ENCODE data around the gene PNKP.
A peak's percentile ranks its signal among the peaks of the same experiment; 100 is the strongest.
"Not testable (repeated sequence)": the region's sequence is repeated elsewhere in the genome, so short reads cannot be mapped to it uniquely, and the experiment has no call there.

Gene PNKP

DNA sequence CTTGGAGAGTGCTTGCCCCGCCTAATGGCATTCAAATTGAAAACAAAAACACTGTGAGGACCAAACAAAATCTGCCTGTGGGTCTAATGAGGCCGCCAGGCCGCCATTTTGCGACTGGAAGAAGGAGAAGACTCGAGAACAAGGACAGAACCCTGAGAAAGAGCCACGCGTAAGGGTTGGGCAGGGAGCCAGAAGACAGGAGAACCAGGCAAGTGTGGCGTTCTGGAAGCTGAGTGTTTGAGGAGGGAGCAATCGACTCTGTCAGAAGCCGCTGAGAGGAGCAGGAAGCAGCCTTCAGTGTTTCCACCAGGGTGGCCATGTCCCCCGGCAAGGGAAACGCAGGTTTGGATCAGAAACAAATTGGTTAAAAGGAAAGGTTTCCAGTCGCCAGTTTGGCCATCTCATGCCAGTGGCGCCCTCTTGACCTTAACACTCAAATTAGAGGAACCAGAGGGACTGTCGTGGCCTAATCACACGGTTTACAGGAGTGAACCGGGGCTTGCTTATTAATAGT is 26.6 kb downstream of the PNKP start:
- DNase-seq: no peak

DNA sequence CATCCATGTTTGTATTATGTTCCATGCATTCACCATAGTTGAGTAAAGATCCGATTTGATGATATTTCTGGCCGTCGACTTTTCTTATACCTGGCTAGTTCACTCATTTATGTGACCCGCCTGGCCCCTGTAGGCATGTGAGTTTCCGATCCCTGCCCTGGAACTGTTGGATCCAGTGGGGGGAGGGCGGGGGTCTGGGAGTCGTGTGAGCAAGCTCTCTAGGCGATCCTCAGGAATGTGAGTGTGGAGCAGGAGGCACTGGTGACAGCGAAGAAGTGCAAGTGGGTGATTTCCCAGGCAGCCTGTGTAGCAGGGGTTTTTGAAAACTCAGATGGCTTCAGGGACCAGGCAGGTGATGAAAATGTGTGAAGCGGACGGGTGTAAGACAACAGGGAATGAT is 27.1 kb downstream of the PNKP start:
- DNase-seq: no peak

DNA sequence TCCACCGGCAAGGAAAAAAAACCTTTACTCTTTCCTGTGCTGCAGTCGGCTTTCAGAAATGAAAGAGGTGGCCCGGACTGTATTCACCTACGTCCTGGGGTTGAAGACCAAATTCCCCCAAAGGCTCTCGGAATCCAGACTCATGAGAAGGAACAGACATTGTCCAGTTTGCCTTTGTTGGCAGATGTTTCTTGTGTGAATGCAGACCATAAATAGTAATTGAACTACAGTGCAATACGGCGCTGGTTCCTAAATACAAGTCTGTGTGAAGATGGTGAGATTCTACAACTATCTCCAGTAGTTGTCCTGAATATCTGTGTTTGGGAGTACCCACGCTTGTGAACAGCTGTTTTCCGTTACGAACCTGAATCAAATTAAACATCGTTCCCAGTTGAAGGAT is 27.7 kb downstream of the PNKP start:
- DNase-seq: no peak

DNA sequence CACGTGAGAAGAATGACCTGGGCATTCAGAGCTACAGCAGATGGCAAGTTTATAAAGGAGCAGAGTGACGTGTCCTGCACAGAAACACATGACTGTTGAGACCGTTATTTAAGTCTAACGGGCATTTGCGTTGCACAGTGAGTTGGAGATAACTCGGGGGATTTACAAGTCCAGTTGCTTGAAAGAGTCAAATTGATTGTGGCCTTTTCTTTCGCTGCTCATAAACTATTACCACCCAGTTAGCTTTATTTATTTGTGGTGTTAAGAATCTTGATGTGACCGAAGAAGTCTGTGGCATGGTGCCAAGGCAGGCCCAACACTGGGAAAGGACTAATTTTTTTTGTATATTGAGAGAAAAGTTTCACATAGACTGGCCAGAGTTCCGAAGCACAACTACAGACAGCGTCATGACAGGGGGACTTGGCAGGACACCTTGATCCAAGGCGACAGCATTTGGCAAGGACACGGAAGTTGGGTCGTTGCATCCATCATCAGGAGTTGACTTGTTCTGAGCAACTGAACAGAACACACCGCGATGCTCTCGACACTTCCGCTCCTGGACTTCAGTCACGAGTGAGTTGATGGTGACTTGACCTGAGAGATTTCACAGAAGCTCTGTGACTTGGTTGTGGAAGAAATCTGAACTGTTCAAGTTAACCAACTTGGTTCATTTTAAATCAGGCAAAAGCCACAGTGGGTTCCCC is 28.3 kb downstream of the PNKP start:
- DNase-seq: no peak

DNA sequence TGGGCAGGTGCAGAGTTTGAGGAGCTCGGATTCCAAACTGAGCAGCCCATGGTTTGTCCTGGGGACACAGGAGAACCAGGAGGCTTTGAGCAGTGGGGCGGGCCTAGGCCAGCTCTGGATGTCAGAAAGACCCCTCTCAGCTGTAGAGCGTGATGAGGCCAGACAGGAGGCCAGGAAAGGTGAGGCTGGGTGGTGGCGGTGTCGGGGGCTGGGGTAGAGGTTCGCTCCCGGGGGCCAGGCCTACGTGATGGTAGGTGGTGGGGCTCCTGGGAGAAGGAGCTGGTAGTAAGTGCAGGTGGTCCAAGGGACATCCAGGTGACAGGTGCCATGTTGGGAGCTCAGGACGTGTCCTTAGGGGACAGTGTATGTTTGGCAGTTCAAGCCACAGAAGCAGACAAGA is 30.0 kb downstream of the PNKP start:
- no peak for DNase-seq

DNA sequence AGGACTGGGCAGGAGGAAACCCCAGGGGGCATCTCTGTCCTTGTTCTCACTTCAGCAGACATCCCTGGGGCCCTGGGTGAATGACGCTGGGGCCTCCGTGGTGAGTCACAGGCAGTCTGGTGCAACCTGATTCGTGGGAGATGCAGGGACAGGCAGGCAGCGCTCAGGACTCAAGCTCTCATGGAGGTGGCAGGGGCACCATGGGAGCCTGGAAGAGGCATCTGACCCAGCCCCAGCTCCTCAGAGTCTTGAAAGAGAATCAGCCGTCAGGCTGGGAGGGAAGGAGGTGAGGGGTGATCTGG is 30.4 kb downstream of the PNKP start:
- no peak for DNase-seq

DNA sequence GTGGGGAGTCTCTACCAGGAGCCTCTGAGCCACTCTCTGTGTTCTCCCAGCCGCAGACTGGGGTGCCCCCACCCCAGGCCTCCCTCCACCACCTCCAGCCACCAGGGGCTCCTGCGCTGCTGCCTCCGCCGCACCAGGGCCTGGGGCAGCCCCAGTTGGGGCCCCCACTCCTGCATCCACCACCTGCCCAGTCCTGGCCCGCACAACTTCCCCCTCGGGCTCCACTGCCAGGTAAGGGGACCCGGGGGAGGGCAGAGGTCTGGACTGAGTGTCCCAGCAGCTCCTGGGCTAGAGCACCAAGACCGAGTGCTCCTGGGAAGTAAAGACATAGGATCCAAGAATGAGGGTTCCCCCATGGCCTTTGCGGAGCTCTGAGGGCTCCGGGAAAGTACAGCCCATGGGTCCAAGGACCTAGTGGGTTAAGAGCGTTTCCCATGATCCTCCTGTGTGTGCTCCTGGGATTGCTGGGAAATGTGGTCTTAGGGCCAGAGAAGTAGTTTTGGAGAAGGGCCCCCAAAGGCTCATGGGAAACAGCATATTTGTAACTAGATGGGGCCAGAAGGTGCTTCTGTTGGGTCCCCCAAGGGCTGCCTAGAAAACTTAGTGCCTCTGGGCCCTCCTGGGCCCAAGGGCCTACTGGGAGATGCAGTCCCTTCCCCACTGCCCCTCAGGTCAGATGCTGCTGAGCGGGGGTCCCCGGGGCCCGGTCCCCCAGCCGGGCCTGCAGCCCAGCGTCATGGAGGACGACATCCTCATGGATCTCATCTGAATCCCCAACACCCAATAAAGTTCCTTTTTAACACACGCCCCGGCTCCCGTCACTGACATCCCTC is 31.0 kb downstream of the PNKP start:
- no peak for DNase-seq

DNA sequence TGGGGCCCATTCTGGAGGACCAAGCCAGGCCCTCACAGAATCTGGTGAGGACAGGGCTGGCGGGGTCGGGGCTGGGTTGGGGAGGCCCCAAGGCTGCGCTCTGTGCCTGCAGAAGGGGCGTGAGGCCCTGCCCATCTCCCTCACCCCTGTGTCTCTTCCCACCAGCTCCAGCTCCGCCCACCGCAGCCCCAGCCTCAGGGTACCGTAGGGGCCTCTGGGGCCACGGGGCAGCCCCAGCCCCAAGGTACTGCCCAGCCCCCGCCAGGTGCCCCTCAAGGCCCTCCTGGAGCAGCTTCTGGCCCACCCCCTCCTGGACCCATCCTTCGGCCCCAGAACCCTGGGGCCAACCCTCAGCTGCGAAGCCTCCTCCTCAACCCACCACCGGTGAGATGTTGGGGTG is 31.8 kb downstream of the PNKP start:
- no peak for DNase-seq

DNA sequence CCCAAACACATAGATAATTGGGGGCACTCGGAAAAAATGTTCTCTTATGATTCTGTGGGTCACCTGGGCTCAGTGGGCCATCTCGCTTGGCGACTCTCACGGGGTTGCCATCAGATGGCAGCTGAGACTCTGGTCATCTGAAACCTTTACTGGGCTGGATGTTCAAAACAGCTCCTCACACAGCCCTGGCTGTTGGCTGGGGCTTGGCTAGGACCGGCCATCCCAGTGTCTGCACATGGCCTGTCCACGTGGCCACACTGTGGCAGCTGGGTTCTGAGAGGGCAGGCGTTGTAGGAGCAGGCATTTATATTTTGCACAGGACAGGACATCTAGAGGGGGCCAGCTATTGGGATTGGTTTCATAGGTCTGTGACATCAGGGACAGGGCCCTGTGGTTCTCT is 33.8 kb downstream of the PNKP start:
- no peak for DNase-seq

DNA sequence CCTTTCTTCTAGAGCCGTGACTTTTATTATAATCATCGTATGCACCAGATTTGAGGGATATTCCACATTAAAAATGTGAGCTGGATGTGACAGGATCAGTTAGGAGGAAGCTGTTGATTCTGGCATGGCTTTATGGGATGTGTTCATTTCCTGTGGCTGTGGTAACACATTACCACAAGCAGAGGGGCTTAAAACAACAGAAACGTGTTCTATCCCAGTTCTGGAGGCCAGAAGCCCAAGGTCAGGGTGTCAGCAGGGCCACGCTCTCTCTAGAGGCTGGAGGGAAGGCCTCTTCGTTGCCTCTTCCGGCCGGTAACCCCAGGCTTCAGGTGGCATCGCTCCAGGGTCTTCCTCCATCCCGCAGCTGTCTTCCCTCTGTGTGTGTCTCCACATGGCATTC is 34.8 kb downstream of the PNKP start:
- DNase-seq: no peak

DNA sequence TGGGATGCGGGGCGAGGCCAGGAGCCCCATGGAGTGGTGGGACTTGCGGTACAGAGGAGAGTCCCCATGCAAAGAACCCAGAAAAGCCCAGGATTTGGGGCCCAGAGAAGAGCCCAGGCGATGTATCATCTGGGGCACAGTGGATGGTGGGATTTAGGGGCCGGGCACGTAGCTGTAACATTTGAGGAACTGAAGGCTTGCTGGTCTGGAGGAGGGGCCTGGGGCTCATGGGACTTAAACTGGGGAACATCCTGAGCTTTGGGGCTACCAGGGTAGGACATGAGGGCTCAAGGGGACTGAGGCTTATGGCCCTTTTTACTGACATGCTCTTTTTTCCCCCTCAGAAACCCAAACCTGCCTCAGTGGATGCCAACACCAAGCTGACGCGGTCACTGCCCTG is 35.8 kb downstream of the PNKP start:
- DNase-seq: no peak

DNA sequence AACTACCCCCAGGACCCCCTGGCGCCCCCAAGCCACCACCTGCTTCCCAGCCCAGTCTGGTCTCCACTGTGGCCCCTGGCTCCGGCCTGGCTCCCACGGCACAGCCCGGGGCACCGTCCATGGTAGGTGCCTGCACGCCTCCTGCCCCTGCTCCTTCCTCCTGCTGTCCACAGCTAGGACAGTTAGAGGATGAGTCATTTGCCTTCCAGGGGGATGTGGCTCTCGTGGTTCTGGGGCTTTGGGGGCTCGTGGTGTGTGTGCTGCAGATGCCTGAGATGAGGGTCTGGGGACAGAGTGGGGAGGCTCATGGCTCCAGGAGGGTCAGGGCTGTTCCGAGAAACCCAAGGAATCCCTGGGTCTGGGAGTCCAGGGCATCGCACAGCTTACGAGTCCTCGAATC is 36.6 kb downstream of the PNKP start:
- DNase-seq: no peak

DNA sequence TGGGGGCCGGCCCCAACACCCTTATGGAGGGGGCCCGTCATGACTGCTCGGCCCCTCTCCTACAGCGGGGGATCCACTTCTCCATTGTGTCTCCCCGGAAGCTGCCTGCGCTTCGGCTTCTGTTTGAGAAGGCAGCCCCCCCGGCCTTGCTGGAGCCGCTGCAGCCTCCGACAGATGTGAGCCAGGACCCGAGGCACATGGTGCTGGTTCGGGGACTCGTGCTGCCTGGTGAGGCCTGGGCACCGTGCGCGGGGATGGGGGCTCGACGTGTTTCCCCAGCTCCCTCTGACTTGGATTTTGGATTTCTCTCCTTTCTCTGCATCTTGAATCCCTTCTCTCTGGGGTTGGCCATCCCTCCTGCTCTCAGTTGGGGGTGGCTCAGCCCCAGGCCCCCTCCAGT is 37.7 kb downstream of the PNKP start:
- DNase-seq: no peak

DNA sequence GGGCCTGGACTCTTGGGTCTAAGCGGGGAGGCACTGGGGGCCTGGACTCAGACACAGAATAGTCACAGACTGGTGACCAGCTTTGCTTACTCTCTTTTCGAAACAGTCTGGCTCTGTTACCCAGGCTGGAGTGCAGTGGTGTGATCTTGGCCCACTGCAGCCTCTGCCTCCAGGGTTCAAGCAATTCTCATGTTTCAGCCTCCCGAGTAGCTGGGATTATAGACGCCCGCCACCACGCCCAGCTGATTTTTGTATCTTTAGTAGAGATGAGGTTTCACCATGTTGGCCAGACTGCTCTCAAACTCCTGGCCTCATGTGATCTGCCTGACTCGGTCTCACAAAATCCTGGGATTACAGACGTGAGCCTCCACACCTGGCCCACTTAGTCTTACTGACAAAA is 38.2 kb downstream of the PNKP start:
- DNase-seq: no peak

DNA sequence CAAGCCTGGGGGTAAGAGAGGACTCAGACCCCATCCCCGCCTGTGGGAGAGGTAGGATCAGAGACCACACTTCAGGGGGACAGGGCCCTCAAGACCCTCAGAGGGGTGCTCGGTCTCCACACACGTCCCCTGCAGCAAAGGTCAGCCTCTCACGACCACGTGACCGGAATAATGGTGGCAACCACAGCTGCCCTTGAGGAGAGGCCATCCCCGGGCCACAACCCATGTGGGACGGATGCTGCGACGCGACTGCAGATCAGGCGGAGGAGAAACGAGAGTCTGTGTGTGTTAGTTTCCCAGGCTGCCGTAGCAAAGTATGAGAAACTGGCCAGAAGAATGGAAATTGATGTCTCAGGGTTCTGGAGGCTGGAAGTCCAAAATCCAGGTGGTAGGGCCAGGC is 40.3 kb downstream of the PNKP start:
- DNase-seq: no peak

DNA sequence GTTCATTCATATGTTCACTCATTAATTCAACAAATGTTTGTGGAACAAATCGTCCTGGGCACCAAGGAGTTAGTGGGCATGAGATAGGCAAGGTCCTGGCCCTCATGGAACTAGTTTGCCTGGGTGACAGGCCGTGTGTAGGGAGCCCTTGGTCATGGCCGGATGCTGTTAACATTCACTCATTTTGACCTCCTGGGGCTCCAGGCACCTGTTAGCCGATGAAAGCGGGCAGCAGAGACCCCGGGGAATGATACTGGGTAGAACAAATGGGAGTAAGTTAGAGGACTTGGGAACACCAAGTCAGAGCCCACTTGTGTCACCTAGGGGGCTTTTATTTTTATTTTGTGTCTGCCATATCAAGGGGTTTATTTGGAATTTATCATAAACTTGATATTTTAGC is 42.7 kb downstream of the PNKP start:
- DNase-seq: no peak

DNA sequence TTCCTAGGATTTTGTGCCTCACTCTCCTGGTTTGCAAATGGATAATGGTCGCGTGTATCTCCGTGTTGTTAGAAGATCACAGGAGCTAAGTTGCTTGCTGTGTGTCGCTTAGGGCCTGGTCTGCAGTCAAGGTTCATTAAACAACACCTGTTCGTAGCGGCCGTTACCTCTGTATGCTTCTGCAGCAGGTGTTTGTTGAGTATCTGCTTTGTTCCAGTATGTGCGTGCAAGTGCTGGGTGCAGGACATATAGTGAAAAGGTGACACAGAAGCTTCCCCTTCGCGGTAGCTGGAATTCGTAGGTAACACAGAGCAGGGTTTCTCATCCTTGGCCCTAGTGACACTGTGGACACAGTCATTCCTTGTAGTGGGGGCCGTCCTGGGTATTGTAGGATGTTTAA is 43.9 kb downstream of the PNKP start:
- no peak for DNase-seq

DNA sequence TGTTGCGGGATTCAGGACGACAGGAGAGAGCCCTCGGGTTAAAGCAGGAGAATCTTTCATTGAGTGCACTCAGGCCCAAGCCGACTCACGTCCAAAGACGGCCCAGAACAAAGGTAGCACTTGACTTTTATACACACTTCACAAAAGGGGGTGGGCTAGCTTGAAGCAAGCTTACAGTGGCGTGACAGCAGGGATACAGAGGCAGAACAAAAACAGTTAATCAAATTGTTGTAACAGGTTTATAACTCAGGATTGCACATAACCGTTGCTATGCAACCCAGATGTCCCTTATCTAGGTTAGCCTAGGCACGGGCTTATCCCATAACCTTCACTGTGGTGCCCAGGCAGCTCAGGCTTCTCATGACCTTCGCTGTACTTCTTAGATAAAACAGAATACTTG is 47.3 kb downstream of the PNKP start:
- no peak for DNase-seq

DNA sequence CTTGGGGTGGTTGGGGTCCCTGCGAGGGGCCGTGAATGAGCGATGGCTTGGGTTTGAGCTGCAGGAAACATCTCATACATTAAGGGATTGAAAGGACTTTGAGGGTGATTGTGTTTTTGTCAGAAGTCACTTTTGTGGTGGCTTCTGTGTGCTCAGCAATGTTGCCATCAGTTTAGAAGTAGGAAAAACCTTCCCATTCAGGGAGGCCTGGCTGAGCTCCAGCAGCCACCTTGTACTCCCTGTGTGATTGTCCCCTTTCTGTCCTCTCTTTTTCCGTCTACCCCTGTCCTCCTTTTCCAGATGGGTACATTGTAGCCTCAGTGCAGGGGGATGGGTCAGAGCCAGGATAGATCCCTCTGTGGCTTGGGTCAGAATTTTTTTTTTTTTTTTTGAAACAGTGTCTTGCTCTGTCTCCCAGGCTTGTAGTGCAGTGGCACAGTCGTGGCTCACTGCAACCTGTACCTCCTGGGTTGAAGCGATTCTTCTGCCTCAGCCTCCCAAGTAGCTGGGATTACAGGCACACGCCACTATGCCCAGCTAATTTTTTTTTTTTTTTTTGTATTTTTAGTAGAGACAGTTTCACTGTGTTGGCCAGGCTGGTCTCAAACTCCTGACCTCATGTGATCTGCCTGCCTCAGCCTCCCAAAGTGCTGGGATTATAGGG is 47.8 kb downstream of the PNKP start:
- DNase-seq: not testable (repeated sequence)

DNA sequence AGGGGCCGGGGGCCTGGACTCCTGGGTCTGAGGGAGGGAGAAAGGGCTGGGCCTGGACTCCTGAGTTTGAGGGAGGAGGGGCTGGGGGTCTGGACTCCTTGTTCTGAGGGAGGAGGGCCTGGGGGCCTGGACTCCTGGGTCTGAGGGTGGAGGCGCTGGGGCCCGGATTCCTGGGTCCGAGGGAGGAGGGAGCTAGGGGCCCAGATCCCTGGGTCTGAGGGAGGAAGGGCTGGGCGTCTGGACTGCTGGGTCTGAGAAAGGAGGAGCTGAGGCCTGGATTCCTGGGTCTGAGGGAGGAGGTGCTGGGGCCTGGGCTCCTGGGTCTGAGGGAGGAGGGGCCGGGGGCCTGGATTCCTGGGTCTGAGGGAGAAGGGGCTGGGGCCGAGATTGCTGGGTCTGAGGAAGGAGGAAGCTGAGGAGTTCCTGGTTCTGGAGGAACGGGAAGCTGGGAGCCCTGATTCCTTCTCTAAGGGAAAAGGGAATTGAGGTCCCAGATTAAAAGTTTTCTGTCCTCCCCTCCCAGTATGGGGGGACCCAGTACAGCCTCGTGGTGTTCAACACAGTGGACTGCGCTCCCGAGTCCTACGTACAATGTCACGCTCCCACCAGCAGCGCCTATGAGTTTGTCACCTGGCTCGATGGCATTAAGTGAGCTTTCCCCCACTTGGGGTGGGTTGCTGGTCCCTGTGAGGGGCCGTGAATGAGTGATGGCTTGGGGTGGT is 48.6 kb downstream of the PNKP start:
- DNase-seq: no peak

DNA sequence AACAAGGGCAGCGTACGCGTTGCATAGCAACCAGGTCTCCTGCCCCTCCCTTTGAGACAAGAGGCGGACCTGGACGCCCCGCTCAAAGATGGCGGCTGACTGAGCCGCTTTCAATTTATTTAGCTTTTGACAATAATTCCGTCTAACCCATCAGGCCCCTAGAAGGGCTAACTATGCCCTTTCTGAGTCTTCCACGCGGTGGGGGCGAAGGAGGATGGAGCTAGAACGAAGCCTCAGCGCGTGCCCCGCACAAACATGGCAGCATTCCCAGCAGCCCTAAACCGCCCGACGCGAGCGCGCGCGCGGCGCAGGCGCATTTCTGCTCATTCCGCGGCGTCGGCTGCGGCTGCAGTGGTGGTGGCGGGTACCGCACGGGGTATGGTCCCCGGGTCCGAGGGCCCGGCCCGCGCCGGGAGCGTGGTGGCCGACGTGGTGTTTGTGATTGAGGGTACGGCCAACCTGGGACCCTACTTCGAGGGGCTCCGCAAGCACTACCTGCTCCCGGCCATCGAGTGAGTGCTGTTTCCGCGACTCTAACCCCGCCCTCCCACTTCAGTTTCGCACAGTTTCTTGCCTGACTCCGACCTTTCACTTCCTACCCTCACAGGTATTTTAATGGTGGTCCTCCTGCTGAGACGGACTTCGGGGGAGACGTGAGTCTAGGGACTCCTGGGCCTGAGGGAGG is 49.3 kb downstream of the PNKP start, which contains the start of gene MED25:
TSS of gene MED25 (plus strand) at position 326 of the 685 bp plus-strand sequence. CDS start at position 379, 53 bp downstream.
- peak; percentile 88 for DNase-seq

DNA sequence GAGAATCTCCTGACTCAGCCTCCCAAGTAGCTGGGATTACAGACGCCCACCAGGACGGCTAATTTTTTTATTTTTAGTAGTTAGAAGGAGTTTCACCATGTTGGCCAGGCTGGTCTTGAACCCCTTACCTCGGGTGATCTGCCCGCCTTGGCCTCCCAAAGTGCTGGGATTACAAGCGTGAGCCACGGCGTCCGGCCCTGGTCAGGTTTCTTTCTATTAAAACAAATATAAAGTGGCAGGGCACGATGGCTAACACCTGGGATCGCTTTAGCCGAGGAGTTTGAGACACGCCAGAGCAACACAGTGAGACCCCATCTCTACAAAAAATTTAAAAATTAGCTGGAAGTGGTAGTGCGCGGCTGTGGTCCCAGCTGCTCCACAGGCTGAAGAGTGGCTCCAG is 50.8 kb downstream of the PNKP start:
- no peak for DNase-seq

DNA sequence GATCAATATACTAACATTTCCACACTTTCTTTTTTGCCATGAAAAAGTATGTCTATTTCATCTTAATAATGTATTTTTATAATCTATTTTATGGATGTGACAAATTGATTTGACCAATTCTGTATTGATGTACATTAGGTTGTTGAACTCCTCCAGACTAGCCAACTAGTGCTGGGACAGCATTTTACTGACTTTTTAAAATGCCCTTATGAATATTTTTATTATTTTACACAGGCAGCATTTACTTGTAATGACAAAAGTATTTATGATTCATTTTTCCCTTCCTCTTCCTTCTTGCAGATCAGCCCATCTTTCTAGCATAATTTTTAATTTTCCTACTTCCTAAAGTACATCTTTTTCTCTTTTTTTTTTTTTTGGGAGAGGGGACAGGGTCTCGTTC is 53.4 kb downstream of the PNKP start:
- no peak for DNase-seq

Data from NCI-H2227 treated with DMSO at 0.1 percent for 48 hours (cell line).